Measurements from ENCODE around the gene CENATAC. TPM values are rescaled to one million over a fixed set of nuclear protein-coding genes. Genes with fewer than 3 reads are reported as not detected.
"Not testable (repeated sequence)": the region's sequence is repeated elsewhere in the genome, so short reads cannot be mapped to it uniquely, and the experiment has no call there.

CENATAC gene
- total RNA-seq, 4 donors from 2014 or later, result 45.2 to 128 (median 56.4) TPM

- Histone ChIP-seq H3K4me1 (peaks cover 6 to 10% of the 10 kb centered on the region in 2 donors), H3K27me3 (no peaks in the 10 kb centered on the region), H3K4me3 (replicated peaks in 1 of 3) (peak within 1 kb of the TSS; percentile 28 to 73 (median 50)), H3K27ac (peak within 1 kb of the TSS; percentile 14 to 64 (median 51)), H3K9me3 (no peaks in the 10 kb centered on the region), H3K36me3 (no peaks in the 10 kb centered on the region)
- DNase-seq, result peak; percentile 99
- 1 to 2% methylated on average over 26 to 39 of the region's 67 CpGs for WGBS, 2 donors
- TF ChIP-seq POLR2A (IDR thresholded peaks at IDR 0.05) (peak in 1 of 2 donors; percentile 67), CTCF (IDR thresholded peaks at IDR 0.05) (peak in 3 of 6 experiments; percentile 56 to 97 (median 81))
- intact Hi-C loops (cut with DNase I), result no loop called here
Measured at GRCh38 chr11:119030329-119031047, 32.5 kb downstream of the CENATAC start, which contains the start of gene SLC37A4. SLC37A4 (minus strand) TSS chr11:119030877.

- intact Hi-C loops (cut with DNase I), result no loop called here
- Histone ChIP-seq H3K4me3 (replicated peaks in 1 of 3) (no peak overlapping the region), H3K36me3 (no peaks in the 10 kb centered on the region), H3K4me1 (peaks cover 6 to 10% of the 10 kb centered on the region in 2 donors), H3K9me3 (no peaks in the 10 kb centered on the region), H3K27ac (no peak overlapping the region), H3K27me3 (no peaks in the 10 kb centered on the region)
- DNase-seq, result no peak
- TF ChIP-seq POLR2A (IDR thresholded peaks at IDR 0.05), result no peak
- no peak for TF ChIP-seq CTCF (IDR thresholded peaks at IDR 0.05)
- WGBS, 2 donors, result 72 to 81% methylated on average over 9 of the region's 9 CpGs
Measured at GRCh38 chr11:119031912-119032280, 34.0 kb downstream of the CENATAC start.

GRCh38 chr11:119033421-119033820, 35.5 kb downstream of the CENATAC start:
- H3K36me3 ChIP-seq; H3K4me3 ChIP-seq (replicated peaks in 1 of 3); DNase-seq; H3K9me3 ChIP-seq; H3K27ac ChIP-seq; H3K27me3 ChIP-seq; H3K4me1 ChIP-seq; intact Hi-C loops (cut with DNase I): not testable (repeated sequence)
- 76 to 82% methylated on average over 10 of the region's 10 CpGs for WGBS, 2 donors

- intact Hi-C loops (cut with DNase I), result no loop called here
- no peak overlapping the region for H3K4me3 ChIP-seq (replicated peaks in 1 of 3)
- 84 to 86% methylated on average over 3 of the region's 3 CpGs for WGBS, 2 donors
- H3K9me3 ChIP-seq, result no peaks in the 10 kb centered on the region
- no peak for DNase-seq
- no peak overlapping the region for H3K27ac ChIP-seq
- H3K36me3 ChIP-seq, result no peaks in the 10 kb centered on the region
- H3K4me1 ChIP-seq, result peaks cover 4 to 10% of the 10 kb centered on the region in 2 donors
- TF ChIP-seq CTCF (IDR thresholded peaks at IDR 0.05) (no peak), POLR2A (IDR thresholded peaks at IDR 0.05) (no peak)
- H3K27me3 ChIP-seq, result no peaks in the 10 kb centered on the region
Measured at GRCh38 chr11:119034813-119035212, 36.9 kb downstream of the CENATAC start.

- WGBS, 2 donors, result 74 to 79% methylated on average over 5 of the region's 5 CpGs
- no peak for TF ChIP-seq POLR2A (IDR thresholded peaks at IDR 0.05)
- intact Hi-C loops (cut with DNase I), result no loop called here
Measured at GRCh38 chr11:119038884-119039283, 40.9 kb downstream of the CENATAC start.

GRCh38 chr11:119039471-119039870, 41.5 kb downstream of the CENATAC start:
- intact Hi-C loops (cut with DNase I); H3K27ac ChIP-seq; H3K4me1 ChIP-seq; H3K36me3 ChIP-seq; H3K9me3 ChIP-seq; H3K4me3 ChIP-seq (replicated peaks in 1 of 3); DNase-seq; H3K27me3 ChIP-seq: not testable (repeated sequence)
- 21 to 25% methylated on average over 9 to 11 of the region's 11 CpGs for WGBS, 2 donors

More at GRCh38 chr11:119038884-119039283, 40.9 kb downstream of the CENATAC start:
- no peak overlapping the region for H3K4me3 ChIP-seq (replicated peaks in 1 of 3)
- no peaks in the 10 kb centered on the region for H3K27me3 ChIP-seq
- DNase-seq, result no peak
- H3K4me1 ChIP-seq, result peaks cover 0 to 8% of the 10 kb centered on the region in 2 donors
- H3K9me3 ChIP-seq, result no peaks in the 10 kb centered on the region
- no peaks in the 10 kb centered on the region for H3K36me3 ChIP-seq
- H3K27ac ChIP-seq, result no peak overlapping the region

All from thyroid gland (tissue), 4 donors.